Gastroesophageal sphincter (tissue), 3 donors: ENCODE results near the gene PRTFDC1.

Experiments
- POLR2A ChIP-seq, 2 donors: fragments of 450-650 bp; IDR thresholded peaks; one replicate each; pipeline ENCODE4 v1.6.1; 2017; ENCODE audit warnings: antibody characterized with exemption in 2 of 2, mild to moderate bottlenecking in 2 of 2, moderate library complexity in 1 of 2
- TF ChIP-seq, protein P1 (sequence below), 4 experiments: fragments of 200-600 bp in 2 of 4; fragments of 450-650 bp in 2 of 4; sonication (generic) in 1 of 4; IDR thresholded peaks; one replicate each; pipeline ENCODE4 v1.5.1; 2017 to 2019; ENCODE audit warnings: antibody characterized with exemption in 4 of 4, mild to moderate bottlenecking in 2 of 4, moderate library complexity in 2 of 4

DNA sequence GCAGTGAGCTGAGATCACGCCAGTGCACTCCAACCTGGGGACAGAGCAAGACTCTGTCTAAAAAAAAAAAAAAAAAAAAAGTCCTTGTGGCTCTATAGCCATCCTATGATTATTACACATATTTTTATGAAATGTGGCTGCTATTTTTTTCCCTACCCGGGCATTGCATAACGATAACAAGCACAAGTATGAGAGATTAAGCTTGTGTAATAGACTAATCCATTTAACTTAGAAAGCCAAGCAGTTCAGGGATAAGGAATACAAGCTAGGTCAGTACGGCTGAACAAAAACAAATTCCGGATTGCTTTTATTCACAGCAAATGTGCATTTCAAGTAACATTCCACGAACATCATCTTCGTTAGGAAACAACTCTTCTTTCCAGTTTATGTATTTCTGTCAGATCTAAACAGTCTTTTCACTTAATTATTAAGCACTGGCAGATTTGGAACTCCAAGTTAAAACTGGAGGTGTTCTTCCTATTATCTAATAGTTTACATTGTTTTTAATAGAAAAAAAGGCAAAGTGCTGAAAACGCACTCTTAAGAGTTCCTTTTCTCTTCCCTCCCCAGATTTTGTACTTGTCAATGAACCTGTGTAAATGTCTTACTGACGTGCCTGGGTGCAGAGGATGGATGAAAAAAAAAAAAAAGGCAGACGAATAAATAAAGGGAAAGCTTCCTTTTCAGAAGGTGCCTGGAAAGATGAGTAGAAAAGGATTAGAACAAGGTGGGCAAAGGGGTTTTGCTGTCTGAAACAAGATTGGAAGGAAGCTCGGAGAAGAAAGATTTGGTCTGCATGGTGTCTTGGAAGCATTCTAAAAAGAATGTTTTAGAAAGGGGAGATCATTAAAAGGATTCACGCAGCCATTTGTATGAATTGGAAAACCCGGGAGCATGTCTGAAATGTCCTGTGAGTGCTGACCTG, 81.1 kb downstream of the PRTFDC1 start:
- TF ChIP-seq, protein P1, sequence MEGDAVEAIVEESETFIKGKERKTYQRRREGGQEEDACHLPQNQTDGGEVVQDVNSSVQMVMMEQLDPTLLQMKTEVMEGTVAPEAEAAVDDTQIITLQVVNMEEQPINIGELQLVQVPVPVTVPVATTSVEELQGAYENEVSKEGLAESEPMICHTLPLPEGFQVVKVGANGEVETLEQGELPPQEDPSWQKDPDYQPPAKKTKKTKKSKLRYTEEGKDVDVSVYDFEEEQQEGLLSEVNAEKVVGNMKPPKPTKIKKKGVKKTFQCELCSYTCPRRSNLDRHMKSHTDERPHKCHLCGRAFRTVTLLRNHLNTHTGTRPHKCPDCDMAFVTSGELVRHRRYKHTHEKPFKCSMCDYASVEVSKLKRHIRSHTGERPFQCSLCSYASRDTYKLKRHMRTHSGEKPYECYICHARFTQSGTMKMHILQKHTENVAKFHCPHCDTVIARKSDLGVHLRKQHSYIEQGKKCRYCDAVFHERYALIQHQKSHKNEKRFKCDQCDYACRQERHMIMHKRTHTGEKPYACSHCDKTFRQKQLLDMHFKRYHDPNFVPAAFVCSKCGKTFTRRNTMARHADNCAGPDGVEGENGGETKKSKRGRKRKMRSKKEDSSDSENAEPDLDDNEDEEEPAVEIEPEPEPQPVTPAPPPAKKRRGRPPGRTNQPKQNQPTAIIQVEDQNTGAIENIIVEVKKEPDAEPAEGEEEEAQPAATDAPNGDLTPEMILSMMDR (IDR thresholded peaks at IDR 0.05), result no peak
- TF ChIP-seq POLR2A (IDR thresholded peaks at IDR 0.05), result no peak
